Endothelial cell of umbilical vein (primary cell): Measurements from ENCODE around the gene ARF1.

ENCODE experiments used
- POLR2AphosphoS5 ChIP-seq: IDR thresholded peaks from 2 replicates; pipeline ENCODE4 v1.6.1; 2012; ENCODE audit warnings: low read depth, mild to moderate bottlenecking, control low read depth, low read length, moderate library complexity; ENCODE audit not compliant: insufficient read depth
- TF ChIP-seq, protein P1 (sequence below), 2 donors: IDR thresholded peaks; 1 replicate in 1 of 2; 2 replicates in 1 of 2; pipeline ENCODE4 v1.5.1; 2011; ENCODE audit warnings: low read length in 2 of 2, mild to moderate bottlenecking in 2 of 2, moderate library complexity in 2 of 2, control low read depth in 1 of 2, inconsistent platforms in 1 of 2, low read depth in 1 of 2; ENCODE audit not compliant: insufficient read depth in 1 of 2; ENCODE audit errors: extremely low read depth in 1 of 2

DNA sequence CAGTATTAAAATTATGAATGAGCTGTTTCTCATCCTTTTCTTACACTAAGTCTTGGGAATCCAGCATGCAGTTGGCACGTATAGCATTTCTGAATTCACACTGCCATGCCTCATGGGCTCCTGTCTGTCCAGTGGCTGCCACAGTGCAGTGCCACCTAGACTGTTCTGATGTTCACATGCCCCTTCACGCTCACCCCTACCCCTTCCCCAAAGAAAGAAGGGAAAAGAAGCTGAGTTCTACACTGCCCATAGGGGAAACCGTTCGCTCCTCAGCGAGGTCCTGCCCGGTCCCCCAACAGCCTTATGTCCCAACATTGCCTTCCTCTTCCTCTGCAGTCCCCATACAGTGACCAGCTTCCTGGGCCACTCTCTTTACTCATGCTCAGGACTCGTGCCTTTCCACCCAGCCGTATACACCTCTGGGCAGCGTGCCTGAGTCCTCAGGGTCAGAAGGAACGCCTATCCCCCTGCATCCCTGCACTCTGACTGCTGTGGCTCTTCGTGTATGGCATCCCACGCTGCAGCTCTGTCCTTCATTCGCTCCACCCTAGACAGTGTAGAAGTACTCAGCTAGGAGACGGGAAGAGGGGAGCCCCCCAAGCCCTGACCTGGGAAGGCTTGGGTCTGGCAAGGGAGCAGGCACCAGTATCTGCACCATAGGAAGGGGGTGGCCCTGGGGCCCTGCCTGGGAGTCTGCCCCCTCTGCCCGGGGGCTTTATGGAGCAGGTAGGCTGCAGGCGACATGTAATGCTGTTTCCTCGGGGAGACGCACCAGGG lies 24.1 kb upstream of the ARF1 start:
- TF ChIP-seq, protein P1, sequence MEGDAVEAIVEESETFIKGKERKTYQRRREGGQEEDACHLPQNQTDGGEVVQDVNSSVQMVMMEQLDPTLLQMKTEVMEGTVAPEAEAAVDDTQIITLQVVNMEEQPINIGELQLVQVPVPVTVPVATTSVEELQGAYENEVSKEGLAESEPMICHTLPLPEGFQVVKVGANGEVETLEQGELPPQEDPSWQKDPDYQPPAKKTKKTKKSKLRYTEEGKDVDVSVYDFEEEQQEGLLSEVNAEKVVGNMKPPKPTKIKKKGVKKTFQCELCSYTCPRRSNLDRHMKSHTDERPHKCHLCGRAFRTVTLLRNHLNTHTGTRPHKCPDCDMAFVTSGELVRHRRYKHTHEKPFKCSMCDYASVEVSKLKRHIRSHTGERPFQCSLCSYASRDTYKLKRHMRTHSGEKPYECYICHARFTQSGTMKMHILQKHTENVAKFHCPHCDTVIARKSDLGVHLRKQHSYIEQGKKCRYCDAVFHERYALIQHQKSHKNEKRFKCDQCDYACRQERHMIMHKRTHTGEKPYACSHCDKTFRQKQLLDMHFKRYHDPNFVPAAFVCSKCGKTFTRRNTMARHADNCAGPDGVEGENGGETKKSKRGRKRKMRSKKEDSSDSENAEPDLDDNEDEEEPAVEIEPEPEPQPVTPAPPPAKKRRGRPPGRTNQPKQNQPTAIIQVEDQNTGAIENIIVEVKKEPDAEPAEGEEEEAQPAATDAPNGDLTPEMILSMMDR (IDR thresholded peaks at IDR 0.05; ENCODE audit: extremely low read depth in 1 of 2, insufficient read depth in 1 of 2, low read depth in 1 of 2, low read length in 2 of 2), result no peak
- TF ChIP-seq POLR2AphosphoS5, result no peak
